Medulla oblongata (tissue), 1 donor: ENCODE data around the gene RHBDF2.
A peak's percentile ranks its signal among the peaks of the same experiment; 100 is the strongest.

Experiments
- DNase-seq: peaks from one replicate; pipeline ENCODE4 v3.0.0-alpha.2; 2015; ENCODE audit errors: extremely low spot score

The RHBDF2 gene

GRCh38 chr17:76501827-76502307 is 644 bp upstream of the RHBDF2 start:
- DNase-seq = no peak

GRCh38 chr17:76500747-76501017 is 541 bp downstream of the RHBDF2 start:
- DNase-seq = no peak

- no peak for DNase-seq
These were observed 1.0 kb downstream of the RHBDF2 start for GRCh38 chr17:76500074-76500746.

- no peak for DNase-seq
These were observed 2.0 kb downstream of the RHBDF2 start for GRCh38 chr17:76499267-76499667.

- no peak for DNase-seq
These were observed 2.4 kb downstream of the RHBDF2 start for GRCh38 chr17:76498876-76499251.

GRCh38 chr17:76497979-76498875 is 3.0 kb downstream of the RHBDF2 start:
- DNase-seq = peak; percentile 73

- no peak for DNase-seq
These were observed 3.6 kb downstream of the RHBDF2 start for GRCh38 chr17:76497699-76497978.

- DNase-seq = no peak
These were observed 4.8 kb downstream of the RHBDF2 start for GRCh38 chr17:76496464-76496863.

- no peak for DNase-seq
These were observed 5.4 kb downstream of the RHBDF2 start for GRCh38 chr17:76495663-76496400.

- no peak for DNase-seq
These were observed 7.6 kb downstream of the RHBDF2 start for GRCh38 chr17:76493505-76494167.

GRCh38 chr17:76492989-76493501 is 8.2 kb downstream of the RHBDF2 start:
- peak; percentile 86 for DNase-seq

GRCh38 chr17:76492123-76492988 is 8.9 kb downstream of the RHBDF2 start:
- no peak for DNase-seq

GRCh38 chr17:76491271-76492122 is 9.7 kb downstream of the RHBDF2 start:
- DNase-seq = no peak

GRCh38 chr17:76490112-76490710 is 11.0 kb downstream of the RHBDF2 start:
- no peak for DNase-seq

GRCh38 chr17:76487451-76488192 is 13.6 kb downstream of the RHBDF2 start:
- no peak for DNase-seq

GRCh38 chr17:76485569-76485968 is 15.7 kb downstream of the RHBDF2 start:
- DNase-seq = peak; percentile 81

GRCh38 chr17:76484228-76484725 is 16.9 kb downstream of the RHBDF2 start:
- no peak for DNase-seq

GRCh38 chr17:76481071-76481655 is 20.1 kb downstream of the RHBDF2 start:
- peak; percentile 81 for DNase-seq
